T-helper 1 cell treated with Interleukin-12 subunit alpha and Interleukin-12 subunit beta and Interleukin-4 antibody, amounts not matched to agents 30 μg/mL and 1 μg/mL, for 36 hours (primary cell): Measurements from ENCODE around the gene TTLL5.

Experiments
- H3K27ac Mint-ChIP-seq: one replicate; pipeline ENCODE4 v1.8.0; 2021; ENCODE audit warnings: mild to moderate bottlenecking, mixed read lengths
- H3K27me3 Mint-ChIP-seq: one replicate; pipeline ENCODE4 v1.8.0; 2021; ENCODE audit warnings: low read depth, mixed read lengths
- H3K36me3 Mint-ChIP-seq: one replicate; pipeline ENCODE4 v1.8.0; 2021; ENCODE audit warnings: low read depth, mixed read lengths
- H3K4me1 Mint-ChIP-seq: one replicate; pipeline ENCODE4 v1.8.0; 2021; ENCODE audit warnings: low read depth, mixed read lengths
- H3K4me3 Mint-ChIP-seq: one replicate; pipeline ENCODE4 v1.8.0; 2021; ENCODE audit warnings: mild to moderate bottlenecking, moderate library complexity, mixed read lengths
- H3K9me3 Mint-ChIP-seq: one replicate; pipeline ENCODE4 v1.8.0; 2021; ENCODE audit warnings: mixed read lengths

TTLL5 gene

DNA sequence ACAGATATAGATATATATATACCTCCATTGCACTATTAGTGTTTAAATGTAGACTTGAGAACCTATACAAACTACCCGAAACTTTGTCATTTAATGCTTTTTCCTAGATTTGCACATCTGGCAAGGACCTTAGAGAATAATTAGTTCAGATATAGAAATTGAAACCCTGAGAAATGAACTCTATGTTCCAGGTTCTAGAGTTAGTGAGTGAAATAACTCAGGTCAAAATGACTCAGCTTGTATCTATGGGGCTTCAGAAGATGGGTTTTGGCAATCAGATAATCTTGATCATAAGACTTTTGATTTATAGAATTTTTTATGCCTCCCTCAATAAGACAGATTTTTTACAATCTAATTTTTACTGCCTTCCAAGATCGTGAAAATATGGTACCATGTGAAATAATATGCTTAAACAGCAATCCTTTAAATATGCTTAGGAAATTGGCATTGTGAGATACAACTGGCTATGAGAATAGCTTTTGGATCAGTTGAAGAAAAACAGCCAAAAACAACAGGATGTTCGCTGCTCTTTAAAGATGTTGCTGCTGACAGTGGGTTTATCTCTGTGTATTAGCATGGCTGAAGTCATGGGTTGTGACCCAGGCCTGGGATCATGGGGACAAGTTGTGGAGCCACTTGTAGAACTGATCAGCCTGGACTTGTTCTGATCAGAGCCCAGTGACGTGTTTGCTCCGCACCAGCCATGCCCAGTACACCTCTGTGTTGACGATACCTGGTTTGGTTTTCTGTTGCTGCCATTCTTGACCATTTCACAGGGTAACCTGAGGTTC, 63.6 kb downstream of the TTLL5 start:
- peaks cover 8% of the 10 kb centered on the region for H3K4me1 Mint-ChIP-seq
- H3K4me3 Mint-ChIP-seq = no peak overlapping the region

DNA sequence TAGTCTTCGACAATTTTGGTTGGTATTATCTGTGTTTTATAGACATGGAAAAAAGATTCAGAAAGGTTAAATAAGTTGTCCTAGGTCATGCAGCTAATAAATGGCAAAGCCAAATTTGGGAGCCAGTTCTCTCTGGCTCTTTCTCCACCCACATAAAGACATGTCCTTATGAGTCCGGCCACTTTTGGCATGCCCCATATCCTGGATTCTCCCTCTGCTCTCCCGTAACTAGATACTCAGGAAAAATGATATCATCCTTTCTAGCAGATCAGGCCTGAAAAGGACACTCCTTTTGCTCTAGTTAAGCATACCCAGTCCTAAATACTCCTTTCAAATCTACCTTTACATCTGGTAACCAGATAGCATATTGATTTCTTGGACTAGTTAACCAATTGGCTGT, 64.4 kb downstream of the TTLL5 start:
- H3K27ac Mint-ChIP-seq = no peak overlapping the region
- peaks cover 35% of the 10 kb centered on the region for H3K36me3 Mint-ChIP-seq
- H3K9me3 Mint-ChIP-seq = peaks cover 4% of the 10 kb centered on the region
- H3K4me1 Mint-ChIP-seq = peaks cover 8% of the 10 kb centered on the region
- no peaks in the 10 kb centered on the region for H3K27me3 Mint-ChIP-seq
- no peak overlapping the region for H3K4me3 Mint-ChIP-seq

More for the DNA sequence above, 63.6 kb downstream of the TTLL5 start:
- Mint-ChIP-seq H3K9me3 (peaks cover 4% of the 10 kb centered on the region), H3K27me3 (no peaks in the 10 kb centered on the region), H3K27ac (no peak overlapping the region), H3K36me3 (peaks cover 36% of the 10 kb centered on the region)

DNA sequence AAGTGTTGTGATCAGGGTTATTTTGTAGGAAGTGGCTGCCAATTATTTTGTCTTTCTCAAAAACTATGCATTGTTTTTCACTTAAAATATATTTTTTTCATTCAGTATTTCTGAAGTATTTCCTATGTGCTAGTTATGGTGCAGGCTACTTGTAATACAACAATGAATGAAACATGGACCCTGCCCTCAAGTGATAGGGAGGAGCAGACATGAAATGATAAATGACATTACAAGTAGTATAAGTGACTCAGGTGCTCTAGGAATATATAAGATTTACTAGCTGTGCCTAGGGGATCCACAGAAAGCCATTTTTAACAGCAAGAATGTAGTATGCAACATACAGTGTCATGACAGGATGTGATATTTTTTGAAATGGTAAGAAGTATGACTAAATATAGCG, 65.3 kb downstream of the TTLL5 start:
- no peak overlapping the region for H3K4me3 Mint-ChIP-seq
- peaks cover 4% of the 10 kb centered on the region for H3K9me3 Mint-ChIP-seq
- H3K36me3 Mint-ChIP-seq = peaks cover 31% of the 10 kb centered on the region
- no peak overlapping the region for H3K27ac Mint-ChIP-seq
- no peaks in the 10 kb centered on the region for H3K27me3 Mint-ChIP-seq
- H3K4me1 Mint-ChIP-seq = peaks cover 8% of the 10 kb centered on the region

DNA sequence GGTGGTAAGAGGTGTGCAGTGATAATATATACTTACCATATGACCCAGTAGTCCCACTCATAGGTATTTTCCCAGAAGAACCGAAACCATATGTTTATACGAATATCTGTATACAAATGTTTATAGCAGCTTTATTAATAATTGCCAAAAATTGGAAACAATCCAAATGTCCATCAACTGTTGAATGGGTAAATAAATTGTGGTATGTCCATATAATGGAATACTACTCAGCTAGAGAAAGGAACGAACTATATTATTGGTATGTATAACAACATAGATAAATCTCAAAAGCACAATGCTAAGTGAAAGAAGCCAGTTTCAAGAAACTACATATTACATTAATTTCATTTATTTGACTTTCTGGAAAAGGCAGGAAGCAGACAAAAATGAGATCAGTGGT, 66.1 kb downstream of the TTLL5 start:
- peaks cover 4% of the 10 kb centered on the region for H3K9me3 Mint-ChIP-seq
- no peak overlapping the region for H3K27ac Mint-ChIP-seq
- H3K4me1 Mint-ChIP-seq = peaks cover 10% of the 10 kb centered on the region
- peaks cover 29% of the 10 kb centered on the region for H3K36me3 Mint-ChIP-seq
- no peak overlapping the region for H3K4me3 Mint-ChIP-seq
- no peaks in the 10 kb centered on the region for H3K27me3 Mint-ChIP-seq

DNA sequence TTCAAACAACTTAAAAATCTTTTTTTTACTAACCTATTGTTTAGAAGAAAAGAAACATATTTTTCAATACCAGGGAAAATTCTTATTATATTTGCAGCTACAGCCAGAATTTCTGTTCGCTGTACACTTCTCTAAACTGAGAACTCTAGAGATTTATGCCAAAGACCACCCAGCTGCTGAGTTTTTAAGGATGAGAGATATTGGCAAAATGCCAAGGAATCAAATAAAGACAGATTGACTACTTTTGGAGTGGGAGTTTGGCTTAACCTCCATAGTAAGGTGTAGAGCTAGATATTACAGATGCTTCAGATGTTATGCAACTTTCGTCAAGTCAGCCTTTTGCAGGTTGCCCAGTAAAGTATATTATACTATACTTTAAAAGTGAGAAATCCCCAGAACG, 71.8 kb downstream of the TTLL5 start:
- Mint-ChIP-seq H3K9me3 (no peaks in the 10 kb centered on the region), H3K4me3 (no peak overlapping the region), H3K36me3 (peaks cover 19% of the 10 kb centered on the region), H3K27me3 (no peaks in the 10 kb centered on the region), H3K4me1 (peaks cover 2% of the 10 kb centered on the region), H3K27ac (no peak overlapping the region)

DNA sequence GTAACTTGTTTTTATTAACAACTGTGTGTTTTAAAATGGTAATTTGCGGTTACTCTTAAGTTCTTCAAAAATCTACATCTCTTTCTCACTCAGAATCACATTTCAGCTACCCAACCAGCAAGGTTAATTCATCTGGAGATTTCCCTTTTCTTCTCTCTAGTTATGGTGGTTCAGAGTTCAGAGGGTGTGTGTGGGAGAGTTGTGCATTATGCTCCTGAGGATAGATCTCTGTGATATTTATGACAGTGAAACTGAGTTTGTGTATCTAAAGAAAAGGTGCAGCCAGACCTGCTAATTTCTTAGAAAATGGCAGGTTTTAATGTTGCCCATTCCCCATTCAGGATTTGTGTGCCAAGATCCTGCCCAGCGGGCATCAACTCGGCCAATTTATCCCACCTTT, 73.8 kb downstream of the TTLL5 start:
- peaks cover 2% of the 10 kb centered on the region for H3K4me1 Mint-ChIP-seq
- peaks cover 19% of the 10 kb centered on the region for H3K36me3 Mint-ChIP-seq
- no peak overlapping the region for H3K27ac Mint-ChIP-seq
- no peaks in the 10 kb centered on the region for H3K9me3 Mint-ChIP-seq
- no peak overlapping the region for H3K4me3 Mint-ChIP-seq
- no peaks in the 10 kb centered on the region for H3K27me3 Mint-ChIP-seq

DNA sequence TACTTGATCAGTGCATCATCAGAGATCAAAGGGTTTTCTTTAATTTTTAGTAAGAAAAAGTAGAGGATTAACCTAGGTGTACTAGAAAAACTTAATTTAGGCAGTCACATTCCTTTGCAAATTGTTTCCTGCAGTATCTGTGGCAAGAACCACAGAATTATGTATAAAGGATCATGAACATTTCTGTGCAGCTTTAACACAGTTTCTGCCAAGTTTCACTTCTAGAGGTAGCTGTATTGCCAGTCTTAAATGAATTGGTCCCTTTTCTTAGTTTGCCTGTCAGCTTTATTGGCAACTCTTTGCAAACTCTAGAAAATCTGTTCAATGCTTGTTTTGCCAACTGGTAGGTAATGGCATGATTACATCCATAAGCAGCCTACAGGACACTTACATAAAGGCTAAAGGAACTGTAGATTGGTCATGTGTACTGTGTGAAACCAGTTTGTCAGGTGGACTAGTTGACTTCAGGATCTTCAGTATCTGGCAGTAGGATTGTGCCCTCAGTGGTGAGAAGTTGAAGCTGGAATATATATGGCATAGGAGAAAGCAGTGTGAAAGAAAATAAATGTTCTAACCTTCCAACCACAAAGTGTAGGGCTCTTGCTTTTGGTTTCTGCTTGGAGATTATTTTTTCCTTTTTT, 75.9 kb downstream of the TTLL5 start:
- H3K27ac Mint-ChIP-seq = no peak overlapping the region
- no peaks in the 10 kb centered on the region for H3K27me3 Mint-ChIP-seq
- H3K9me3 Mint-ChIP-seq = no peaks in the 10 kb centered on the region
- H3K36me3 Mint-ChIP-seq = peaks cover 23% of the 10 kb centered on the region
- no peak overlapping the region for H3K4me3 Mint-ChIP-seq
- no peaks in the 10 kb centered on the region for H3K4me1 Mint-ChIP-seq

DNA sequence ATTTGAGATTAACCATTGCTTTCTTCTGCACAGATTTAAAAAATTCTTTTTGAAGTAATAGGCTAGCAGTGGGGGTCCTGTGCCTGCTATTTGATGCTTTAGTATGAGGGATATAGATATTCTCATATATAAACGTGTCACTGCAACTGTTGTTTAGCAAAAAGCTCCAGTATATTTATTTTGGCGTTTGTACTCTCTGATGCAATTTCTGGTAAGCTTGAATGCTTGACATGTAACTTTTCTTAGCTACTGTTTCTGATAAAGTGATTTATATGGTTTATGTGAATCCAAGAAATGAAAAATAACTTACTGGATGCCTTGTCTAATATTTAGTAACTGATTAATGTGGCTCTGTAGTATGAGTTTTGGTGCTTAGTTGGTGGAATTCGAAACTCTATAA, 77.1 kb downstream of the TTLL5 start:
- Mint-ChIP-seq H3K27me3 (no peaks in the 10 kb centered on the region), H3K36me3 (peaks cover 18% of the 10 kb centered on the region), H3K9me3 (no peaks in the 10 kb centered on the region), H3K4me3 (no peak overlapping the region), H3K4me1 (no peaks in the 10 kb centered on the region), H3K27ac (no peak overlapping the region)

DNA sequence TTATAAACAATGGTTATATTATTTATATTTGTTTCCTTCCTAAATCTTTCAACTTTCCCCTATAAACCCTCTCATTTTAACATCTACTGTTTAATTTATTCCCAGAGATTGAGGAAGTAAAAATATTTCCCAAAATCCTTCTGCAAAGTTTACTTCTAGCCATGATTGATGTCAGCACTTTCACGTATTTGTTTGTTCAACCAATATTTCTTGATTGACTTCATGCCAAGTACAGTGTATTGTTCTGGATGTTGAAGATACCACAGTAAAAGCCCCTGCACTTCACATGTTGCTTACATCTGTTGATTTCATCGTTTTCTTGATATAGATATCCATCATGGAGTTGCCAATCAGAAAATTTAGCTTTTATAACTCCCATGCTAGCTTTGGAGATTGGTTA, 81.8 kb downstream of the TTLL5 start:
- Mint-ChIP-seq H3K4me1 (no peaks in the 10 kb centered on the region), H3K9me3 (peaks cover 4% of the 10 kb centered on the region), H3K4me3 (no peak overlapping the region), H3K27me3 (no peaks in the 10 kb centered on the region), H3K27ac (no peak overlapping the region), H3K36me3 (peaks cover 37% of the 10 kb centered on the region)

DNA sequence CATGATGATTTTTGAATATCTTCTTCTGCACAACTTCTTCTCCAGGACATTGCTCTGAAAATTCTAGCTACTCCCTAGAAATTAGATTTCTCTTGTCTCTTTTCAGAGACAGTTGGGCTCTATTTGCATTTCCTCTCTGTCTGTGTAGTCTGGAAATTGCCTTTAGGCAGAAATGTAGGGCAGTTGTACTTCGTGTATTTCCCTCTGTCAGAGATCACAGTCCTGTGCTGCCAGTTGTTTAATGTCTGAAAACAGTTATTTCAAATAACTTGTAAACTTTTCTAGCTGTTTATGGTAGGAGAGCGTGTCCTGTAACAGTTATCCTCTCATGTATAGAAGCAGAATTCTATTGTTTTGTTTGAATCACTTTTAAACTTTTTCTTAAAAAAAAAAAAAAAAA, 86.9 kb downstream of the TTLL5 start:
- H3K4me1 Mint-ChIP-seq = no peaks in the 10 kb centered on the region
- H3K27me3 Mint-ChIP-seq = no peaks in the 10 kb centered on the region
- peaks cover 36% of the 10 kb centered on the region for H3K36me3 Mint-ChIP-seq
- H3K9me3 Mint-ChIP-seq = peaks cover 4% of the 10 kb centered on the region
- H3K4me3 Mint-ChIP-seq = no peak overlapping the region
- H3K27ac Mint-ChIP-seq = no peak overlapping the region

DNA sequence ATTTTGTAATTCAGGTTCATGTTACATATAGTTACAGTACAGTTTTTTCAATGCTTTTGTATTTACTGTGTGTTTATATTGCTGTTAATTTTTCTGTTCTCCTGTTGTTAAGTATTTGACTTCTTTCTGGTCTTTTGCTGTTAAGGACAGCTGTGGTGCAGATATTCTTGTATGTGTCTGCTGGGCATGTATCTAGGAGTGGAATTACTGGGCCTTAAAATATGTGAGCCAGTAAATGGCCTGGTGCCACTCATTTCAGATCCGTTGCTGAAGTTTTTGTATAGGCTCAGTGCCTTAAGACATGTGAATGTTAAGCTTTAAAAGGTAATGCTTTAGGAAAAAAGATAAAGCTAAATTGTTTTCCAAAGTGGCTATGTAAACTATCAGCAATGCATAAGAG, 87.3 kb downstream of the TTLL5 start:
- Mint-ChIP-seq H3K27me3 (no peaks in the 10 kb centered on the region), H3K36me3 (peaks cover 36% of the 10 kb centered on the region), H3K9me3 (peaks cover 4% of the 10 kb centered on the region), H3K27ac (no peak overlapping the region), H3K4me1 (no peaks in the 10 kb centered on the region), H3K4me3 (no peak overlapping the region)

DNA sequence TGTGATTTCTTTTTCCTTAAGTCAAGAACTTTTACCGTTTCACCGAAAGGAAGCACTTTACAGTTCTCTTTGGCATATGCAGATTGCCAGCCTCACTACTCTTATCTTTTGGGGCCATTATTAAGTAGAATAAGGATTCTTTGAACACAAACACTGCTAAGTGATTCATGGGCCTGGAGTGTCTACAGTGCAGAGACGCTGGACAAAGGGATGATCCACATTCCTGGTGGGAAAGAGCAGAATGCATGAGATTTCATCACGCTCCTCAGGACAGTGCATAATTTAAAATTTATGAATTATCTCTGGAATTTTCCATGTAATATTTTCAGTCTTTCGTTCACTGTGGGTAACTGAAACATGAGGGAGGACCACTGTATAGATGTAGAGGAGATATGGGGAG, 90.2 kb downstream of the TTLL5 start:
- Mint-ChIP-seq H3K4me3 (no peak overlapping the region), H3K27me3 (no peaks in the 10 kb centered on the region), H3K4me1 (no peaks in the 10 kb centered on the region), H3K36me3 (peaks cover 25% of the 10 kb centered on the region), H3K9me3 (peaks cover 4% of the 10 kb centered on the region), H3K27ac (no peak overlapping the region)

DNA sequence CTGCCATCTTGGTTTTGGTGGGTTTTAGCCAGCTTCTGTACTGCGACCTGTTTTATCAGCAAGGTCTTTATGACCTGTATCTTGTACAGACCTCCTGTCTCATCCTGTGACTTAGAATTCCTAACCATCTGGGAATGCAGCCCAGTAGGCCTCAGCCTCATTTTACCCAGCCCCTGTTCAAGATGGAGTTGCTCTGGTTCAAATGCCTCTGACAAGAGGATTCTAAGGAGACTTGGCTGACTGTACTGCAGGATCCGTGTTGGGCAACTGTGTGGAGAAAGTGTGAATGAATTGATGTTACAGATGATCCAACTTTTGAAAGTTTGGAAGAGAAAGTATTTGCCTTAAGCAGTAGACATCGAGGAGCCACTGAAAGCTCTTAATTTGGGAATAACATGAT, 91.0 kb downstream of the TTLL5 start:
- H3K27ac Mint-ChIP-seq = no peak overlapping the region

DNA sequence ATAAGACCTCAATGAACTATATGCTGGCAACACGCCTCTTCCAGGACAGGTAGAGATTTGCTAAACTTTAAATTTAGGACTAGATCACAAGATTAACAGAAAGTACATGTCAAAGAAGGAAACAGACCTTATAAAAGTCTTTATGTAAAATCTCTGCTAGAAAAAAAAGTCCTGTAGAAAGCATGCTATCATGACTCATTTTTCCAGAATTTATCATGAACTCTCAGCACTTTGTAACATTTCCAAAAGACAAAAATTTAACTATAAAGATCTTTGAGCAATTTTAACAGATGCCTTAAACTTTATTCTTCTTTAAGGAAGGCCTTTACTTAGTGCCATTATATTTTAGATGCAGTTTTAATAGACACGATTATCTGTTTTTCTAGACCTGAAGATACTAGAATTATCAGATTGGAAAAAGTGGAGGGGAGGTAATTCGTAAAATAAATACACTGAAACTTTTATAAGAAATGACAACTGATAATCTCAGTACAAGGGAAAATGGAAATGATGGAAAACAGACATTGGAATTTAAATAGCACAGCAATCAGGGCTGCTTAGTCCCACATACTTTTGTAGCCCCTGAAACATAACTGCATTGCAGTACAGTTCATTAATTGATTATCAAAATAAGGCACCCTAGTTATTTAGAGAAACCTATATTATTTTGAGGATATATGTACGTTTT, 92.0 kb downstream of the TTLL5 start:
- Mint-ChIP-seq H3K9me3 (no peaks in the 10 kb centered on the region), H3K4me1 (no peaks in the 10 kb centered on the region), H3K36me3 (peaks cover 15% of the 10 kb centered on the region), H3K27me3 (no peaks in the 10 kb centered on the region), H3K4me3 (no peak overlapping the region), H3K27ac (no peak overlapping the region)

More for the DNA sequence above, 91.0 kb downstream of the TTLL5 start:
- Mint-ChIP-seq H3K4me3 (no peak overlapping the region), H3K27me3 (no peaks in the 10 kb centered on the region), H3K36me3 (peaks cover 17% of the 10 kb centered on the region), H3K9me3 (peaks cover under 1% of the 10 kb centered on the region), H3K4me1 (no peaks in the 10 kb centered on the region)

DNA sequence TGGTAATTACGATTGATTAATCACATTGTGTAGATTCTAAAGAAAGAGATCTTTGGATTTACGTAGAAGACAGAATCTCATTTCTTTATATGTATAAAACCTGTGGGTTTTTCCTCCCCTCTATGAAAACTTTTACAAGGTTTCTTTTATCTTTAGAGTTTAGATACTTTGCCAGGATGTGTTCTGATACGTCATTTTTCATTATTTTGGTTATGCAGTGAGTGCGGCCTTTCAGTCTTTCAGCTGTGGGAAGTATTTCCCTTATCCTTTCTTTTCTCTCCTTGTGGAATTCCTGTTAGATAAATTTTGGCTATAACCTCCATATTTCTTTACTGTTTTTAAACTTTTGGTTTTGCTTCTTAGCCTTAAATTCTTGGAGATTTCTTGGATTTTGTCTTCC, 92.7 kb downstream of the TTLL5 start:
- no peaks in the 10 kb centered on the region for H3K27me3 Mint-ChIP-seq

More for the DNA sequence above, 92.7 kb downstream of the TTLL5 start:
- H3K4me3 Mint-ChIP-seq = no peak overlapping the region
- H3K36me3 Mint-ChIP-seq = peaks cover 13% of the 10 kb centered on the region
- no peak overlapping the region for H3K27ac Mint-ChIP-seq
- H3K4me1 Mint-ChIP-seq = no peaks in the 10 kb centered on the region
- no peaks in the 10 kb centered on the region for H3K9me3 Mint-ChIP-seq
